Right lobe of liver (tissue), 4 donors: ENCODE data around the gene PTPRCAP.

Experiments used
- CTCF ChIP-seq, 4 donors: fragments of 200-600 bp in 3 of 4; fragments of 450-650 bp in 1 of 4; IDR thresholded peaks; one replicate each; pipeline versions ENCODE4 v1.5.1 to v1.8.0; 2016 to 2022; ENCODE audit warnings: antibody characterized with exemption in 4 of 4, mild to moderate bottlenecking in 2 of 4
- POLR2A ChIP-seq: fragments of 450-650 bp; IDR thresholded peaks from one replicate; pipeline ENCODE4 v1.6.1; 2017; ENCODE audit warnings: antibody characterized with exemption, mild to moderate bottlenecking
- donor health status: DM: no; HTN: no; CAD: no.
- donor health status: DM: no; HTN: no; CAD: no.
- donor health status: DM: no; HTN: yes; CAD: no.

- TF ChIP-seq CTCF (IDR thresholded peaks at IDR 0.05) (no peak), POLR2A (no peak)
Observed at GRCh38 chr11:67393990-67394389, 43.5 kb downstream of the PTPRCAP start.
